Heart right ventricle (tissue), 16 donors: Measurements from ENCODE around the gene IRX4. TPM values are rescaled to one million over a fixed set of nuclear protein-coding genes. Genes with fewer than 3 reads are reported as not detected.
A peak's percentile ranks its signal among the peaks of the same experiment; 100 is the strongest.

ENCODE experiments used
- ATAC-seq, 8 donors: fragments of 200-7000 bp; cut with Tn5 transposase; one replicate each; pipeline ENCODE4 v1.9.1; 2020; ENCODE audit warnings: mild to moderate bottlenecking in 8 of 8, moderate library complexity in 8 of 8, moderate number of reproducible peaks in 1 of 8
- DNase-seq, 2 donors: peaks; one replicate each; pipeline ENCODE4 v3.0.0-alpha.2; 2020
- H3K27ac ChIP-seq, 10 donors: fragments of 200-600 bp; sonication (generic) in 2 of 10; one replicate each; pipeline versions ENCODE4 v1.5.0 to v1.8.0; 2020 to 2022; ENCODE audit warnings: mild to moderate bottlenecking in 3 of 10
- H3K27me3 ChIP-seq, 7 donors: fragments of 200-600 bp; one replicate each; pipeline ENCODE4 v1.8.0; 2021 to 2022; ENCODE audit warnings: mild to moderate bottlenecking in 2 of 7
- H3K36me3 ChIP-seq, 9 donors: fragments of 200-600 bp; sonication (generic) in 1 of 9; one replicate each; pipeline versions ENCODE4 v1.5.0 to v1.8.0; 2020 to 2022; ENCODE audit warnings: mild to moderate bottlenecking in 2 of 9
- H3K4me1 ChIP-seq, 9 donors: fragments of 200-600 bp; sonication (generic) in 1 of 9; one replicate each; pipeline versions ENCODE4 v1.5.0 to v1.8.0; 2020 to 2022; ENCODE audit warnings: mild to moderate bottlenecking in 4 of 9
- H3K4me3 ChIP-seq, 10 donors: fragments of 200-600 bp; sonication (generic) in 2 of 10; one replicate each; pipeline versions ENCODE4 v1.5.0 to v1.8.0; 2020 to 2022; ENCODE audit warnings: mild to moderate bottlenecking in 7 of 10, moderate library complexity in 2 of 10
- H3K9me3 ChIP-seq, 11 donors: fragments of 200-600 bp in 10 of 11; sonication (generic) in 2 of 11; one replicate each; pipeline versions ENCODE4 v1.5.0 to v1.8.0; 2013 to 2022; ENCODE audit warnings: mild to moderate bottlenecking in 2 of 11, control low read depth in 1 of 11, moderate library complexity in 1 of 11
- CTCF ChIP-seq, 9 donors: fragments of 200-600 bp; sonication (generic) in 2 of 9; IDR thresholded peaks; one replicate each; pipeline versions ENCODE4 v1.5.0 to v1.8.0; 2021 to 2022; ENCODE audit warnings: antibody characterized with exemption in 9 of 9, mild to moderate bottlenecking in 5 of 9, moderate library complexity in 1 of 9
- WGBS, 2 donors: extraction: QIAGEN DNeasy Blood & Tissue Kit; methylation state at CpG; one replicate each; pipeline ENCODE4 v1.1.7; 2013; ENCODE audit warnings: inconsistent platforms in 1 of 2; 5-methylcytosine and 5-hydroxymethylcytosine counted together
- intact Hi-C, 10 donors: fragments of 100-400 bp; cut with DNase I; formaldehyde crosslinking; loops; one replicate each; pipeline versions ENCODE4 v1.11.1 to v1.14.2; 2022
- polyA plus RNA-seq, 2 donors: library from polyadenylated mRNA; stranded (reverse); fragments of 200-250 nt; gene quantifications; one replicate each; pipeline ENCODE4 v1.2.3, GENCODE V29; 2013
- total RNA-seq, 10 donors: library from RNA; stranded (reverse); fragmentation: NEBNext Ultra II Directional in 3 of 10; extraction: Animal tissue kit (Norgen Biotek cat#: 25700) in 3 of 10; gene quantifications; one replicate each; pipeline versions ENCODE4 v1.2.1 to v1.2.4, GENCODE V29; 2021 to 2023
- donor health status: Arrhythmogenic right ventricular cardiomyopathy.
- donor health status: ischemic (EF 13 %, LVEDD 7.1; RV severe dilation, severe dysfunction).
- donor health status: healthy with polysubstance abuse.
- donor health status: DM: no; HTN: yes; CAD: no.
- donor health status: DM: no; HTN: no; CAD: no.
- donor health status: ischemic (EF 25% LVEDD 6.9; RV normal size, moderate dysfunction).
- donor health status: ischemic (EF 25% LVEDD 5.7; RV mildly dilated, moderate dysfunction).
- donor health status: healthy.
- donor health status: DM: yes; HTN: yes; CAD: no.
- donor health status: Ischemic cardiomyopathy.
- donor health status: ischemic (EF 35%, LVEDD 5.7; RV mildly dilated, moderate dysfunction).
- donor health status: nonischemic (EF 11% LVEDD 7.7; RV severe dilation, severe dysfunction).
- donor health status: DM: yes; HTN: yes; CAD: no.
- donor health status: PGD.
- donor health status: ischemic (EF 29% LVEDD 5.4; RV normal size, mild dysfunction).
- donor health status: nonischemic (EF 23%, LVEDD 6.1; RV moderate dilation, normal function).

Gene IRX4
- total and polyA plus RNA-seq, 12 donors: 6.1 to 19.1 (median 11.2) TPM

- no peak for DNase-seq
- Histone ChIP-seq H3K27me3 (peaks cover 25 to 98% (median 96%) of the 10 kb centered on the region in 7 donors), H3K4me1 (peaks cover 0 to 19% (median 10%) of the 10 kb centered on the region in 9 donors), H3K4me3 (no peak overlapping the region), H3K36me3 (peaks cover 0 to 7% (median 0%) of the 10 kb centered on the region in 9 donors), H3K9me3 (no peaks in the 10 kb centered on the region), H3K27ac (no peak overlapping the region)
- TF ChIP-seq CTCF (IDR thresholded peaks at IDR 0.05): no peak
- 34 to 48% methylated on average over 46 of the region's 46 CpGs for WGBS, 2 donors
- ATAC-seq: no peak
- intact Hi-C loops: no loop called here
These were observed 5.3 kb downstream of the IRX4 start for GRCh38 chr5:1877103-1878049.

GRCh38 chr5:1876660-1877064, 6.1 kb downstream of the IRX4 start:
- no peak for TF ChIP-seq CTCF (IDR thresholded peaks at IDR 0.05)
- 26 to 30% methylated on average over 42 to 43 of the region's 43 CpGs for WGBS, 2 donors
- no peaks in the 10 kb centered on the region for H3K9me3 ChIP-seq
- peaks cover 18 to 95% (median 90%) of the 10 kb centered on the region in 7 donors for H3K27me3 ChIP-seq
- DNase-seq: no peak
- H3K4me3 ChIP-seq: no peak overlapping the region
- H3K4me1 ChIP-seq: peaks cover 0 to 14% (median 7%) of the 10 kb centered on the region in 9 donors
- no peak for ATAC-seq
- H3K36me3 ChIP-seq: peaks cover 0 to 7% (median 0%) of the 10 kb centered on the region in 9 donors
- no peak overlapping the region for H3K27ac ChIP-seq
- intact Hi-C loops: no loop called here

- peaks cover 0 to 7% (median 0%) of the 10 kb centered on the region in 9 donors for H3K36me3 ChIP-seq
- ATAC-seq (peak in 1 of 8 donors; percentile 18), DNase-seq (no peak)
- H3K4me1 ChIP-seq: peaks cover 0 to 14% (median 7%) of the 10 kb centered on the region in 9 donors
- no peak overlapping the region for H3K4me3 ChIP-seq
- peaks cover 18 to 93% (median 84%) of the 10 kb centered on the region in 7 donors for H3K27me3 ChIP-seq
- H3K9me3 ChIP-seq: no peaks in the 10 kb centered on the region
- TF ChIP-seq CTCF (IDR thresholded peaks at IDR 0.05): no peak
- H3K27ac ChIP-seq: no peak overlapping the region
- intact Hi-C loops: no loop called here
- WGBS, 2 donors: 15 to 17% methylated on average over 59 to 61 of the region's 61 CpGs
These were observed 6.7 kb downstream of the IRX4 start for GRCh38 chr5:1875843-1876659.

- no peak for ATAC-seq
- intact Hi-C loops: no loop called here
- no peak overlapping the region for H3K27ac ChIP-seq
- 15 to 22% methylated on average over 36 of the region's 36 CpGs for WGBS, 2 donors
- DNase-seq: no peak
- peaks cover 0 to 7% (median 0%) of the 10 kb centered on the region in 9 donors for H3K36me3 ChIP-seq
- TF ChIP-seq CTCF (IDR thresholded peaks at IDR 0.05): no peak
- no peaks in the 10 kb centered on the region for H3K9me3 ChIP-seq
- H3K4me1 ChIP-seq: peaks cover 0 to 14% (median 7%) of the 10 kb centered on the region in 9 donors
- peaks cover 18 to 88% (median 79%) of the 10 kb centered on the region in 7 donors for H3K27me3 ChIP-seq
- H3K4me3 ChIP-seq: no peak overlapping the region
These were observed 7.4 kb downstream of the IRX4 start for GRCh38 chr5:1875281-1875842.
